ENCODE results near the gene HLA-DRB5. TPM values are rescaled to one million over a fixed set of nuclear protein-coding genes. Genes with fewer than 3 reads are reported as not detected.
"Not testable (repeated sequence)": the region's sequence is repeated elsewhere in the genome, so short reads cannot be mapped to it uniquely, and the experiment has no call there.

HLA-DRB5 gene
- total RNA-seq, result 6.5 TPM

- DNase-seq (ENCODE audit: low read depth in 2 of 3, low spot score in 2 of 3), result peak in 2 of 3 donors; percentile 47 to 88
Observed at GRCh38 chr6:32529697-32530430, at the start of gene HLA-DRB5. Gene HLA-DRB5, minus strand, starts transcription at chr6:32530287. Its CDS starts 63 bp downstream, at chr6:32530224.

GRCh38 chr6:32578962-32579361 is 48.9 kb upstream of the HLA-DRB5 start:
- no peak for DNase-seq (ENCODE audit: low read depth in 2 of 3, low spot score in 2 of 3)

- DNase-seq (ENCODE audit: low read depth in 2 of 3, low spot score in 2 of 3), result not testable (repeated sequence)
Observed at GRCh38 chr6:32577493-32577892, 47.4 kb upstream of the HLA-DRB5 start.

GRCh38 chr6:32576250-32576649 is 46.2 kb upstream of the HLA-DRB5 start:
- no peak for DNase-seq (ENCODE audit: low read depth in 2 of 3, low spot score in 2 of 3)

- no peak for DNase-seq (ENCODE audit: low read depth in 2 of 3, low spot score in 2 of 3)
Observed at GRCh38 chr6:32570363-32570905, 40.3 kb upstream of the HLA-DRB5 start.

DNA sequence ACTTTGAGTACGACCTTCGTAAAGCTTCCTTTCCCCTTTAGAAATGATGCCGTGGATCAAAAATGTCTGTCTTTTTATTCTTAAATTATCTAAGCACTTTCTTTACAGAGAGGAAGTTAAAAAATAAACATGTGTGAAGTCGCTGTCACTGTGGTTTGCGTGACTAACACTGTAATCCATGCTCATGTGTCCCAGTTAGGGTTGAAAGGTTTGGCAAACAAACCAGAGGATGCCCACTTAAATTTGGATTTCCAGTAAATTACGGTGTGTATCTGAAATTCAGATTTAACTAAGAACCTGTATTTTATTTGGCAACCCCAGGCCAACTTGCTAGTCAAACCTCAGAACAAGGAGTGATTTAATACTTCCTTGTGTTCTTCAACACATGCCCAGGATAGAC is 38.5 kb upstream of the HLA-DRB5 start:
- peak in 1 of 3 donors; percentile 36 for DNase-seq (ENCODE audit: low read depth in 2 of 3, low spot score in 2 of 3)

DNA sequence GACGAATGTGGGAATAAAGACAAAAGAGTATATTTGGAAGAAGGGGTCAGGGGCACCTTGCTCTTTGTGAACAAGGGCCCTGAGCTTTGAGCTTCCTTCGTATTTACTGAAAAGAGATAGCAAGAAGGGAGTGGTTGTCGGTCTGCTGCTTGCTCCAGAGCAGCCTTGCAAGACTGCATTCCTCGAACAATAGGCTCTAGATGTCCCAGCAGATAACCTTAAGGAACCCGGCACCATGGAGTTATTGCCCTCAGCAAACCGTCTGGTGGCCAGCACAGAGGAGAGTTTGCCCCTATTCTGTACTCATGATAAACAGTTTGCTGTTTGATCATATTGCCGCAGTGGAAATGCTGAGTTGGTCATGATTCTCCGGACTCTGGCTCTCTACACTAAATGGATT is 36.9 kb upstream of the HLA-DRB5 start:
- DNase-seq (ENCODE audit: low read depth in 2 of 3, low spot score in 2 of 3), result no peak

GRCh38 chr6:32565511-32565910 is 35.4 kb upstream of the HLA-DRB5 start:
- no peak for DNase-seq (ENCODE audit: low read depth in 2 of 3, low spot score in 2 of 3)

DNA sequence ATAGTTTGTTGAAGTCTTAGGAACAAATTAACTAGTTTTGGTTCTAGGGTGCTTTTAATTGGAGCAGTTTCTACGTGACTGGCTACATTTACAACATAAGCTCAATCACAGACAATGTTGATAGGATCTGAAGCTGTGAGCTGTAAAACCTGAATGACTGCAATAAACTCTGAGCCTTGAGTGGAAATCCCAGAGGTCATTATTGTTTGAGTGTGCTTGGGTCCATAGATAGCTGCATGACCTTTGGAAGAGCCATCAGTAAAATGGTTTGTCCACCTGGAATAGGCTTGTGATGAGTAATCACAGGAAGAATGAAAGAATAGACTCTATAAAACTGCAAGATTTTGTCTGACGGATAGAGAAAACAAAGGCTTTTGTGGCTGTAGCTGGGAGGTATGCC is 32.9 kb upstream of the HLA-DRB5 start:
- no peak for DNase-seq (ENCODE audit: low read depth in 2 of 3, low spot score in 2 of 3)

DNA sequence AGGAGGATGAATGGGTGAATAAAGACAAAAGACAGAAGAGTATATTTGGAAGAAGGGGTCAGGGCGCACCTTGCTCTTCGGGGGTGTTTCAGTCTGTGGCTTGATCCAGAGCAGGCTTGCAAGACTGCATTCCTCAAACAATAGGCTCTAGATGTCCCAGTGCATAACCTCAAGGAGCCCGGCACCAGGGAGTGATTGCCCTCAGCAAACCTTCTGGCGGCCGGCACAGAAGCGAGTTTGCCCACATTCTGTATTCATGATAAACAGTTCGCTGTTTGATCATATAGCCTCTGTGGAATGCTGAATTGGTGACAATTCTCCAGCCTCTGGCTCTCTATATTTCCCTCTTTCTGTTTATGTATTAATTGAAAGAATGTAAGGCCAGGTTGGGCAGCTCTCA is 29.7 kb upstream of the HLA-DRB5 start:
- DNase-seq (ENCODE audit: low read depth in 2 of 3, low spot score in 2 of 3), result no peak

DNA sequence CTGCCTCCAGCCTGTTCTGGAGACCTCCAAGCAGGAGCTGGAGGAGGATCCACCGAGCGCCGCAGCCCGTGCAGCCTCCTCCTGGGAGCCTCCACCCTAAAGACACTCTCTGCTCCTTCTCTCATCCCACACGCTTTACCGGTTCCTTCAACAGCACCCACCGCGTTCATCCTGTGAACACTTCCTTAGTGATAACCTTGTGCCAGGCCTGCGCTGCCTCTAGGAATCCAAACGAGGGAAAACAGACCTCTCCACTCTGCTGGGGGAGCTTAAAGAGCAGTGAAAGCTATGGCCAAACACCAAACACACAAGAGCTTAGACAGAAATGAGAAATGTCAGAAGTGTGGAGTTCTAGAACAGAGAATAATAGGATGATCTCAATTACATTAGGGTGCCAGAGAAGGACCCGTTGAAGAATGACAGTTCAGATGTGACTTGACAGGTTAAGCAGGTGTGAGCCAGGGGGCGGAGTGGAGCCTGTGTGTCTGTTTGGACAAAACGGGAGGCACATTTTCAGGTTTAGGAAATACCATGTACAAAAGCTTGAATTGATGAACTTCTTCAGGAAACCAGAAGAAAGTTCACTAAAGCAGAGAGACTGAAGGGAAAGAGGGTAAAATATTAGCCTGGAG is 28.5 kb upstream of the HLA-DRB5 start:
- peak in 1 of 3 donors; percentile 29 for DNase-seq (ENCODE audit: low read depth in 2 of 3, low spot score in 2 of 3)

GRCh38 chr6:32554116-32554965 is 24.3 kb upstream of the HLA-DRB5 start:
- DNase-seq (ENCODE audit: low read depth in 2 of 3, low spot score in 2 of 3), result no peak

DNA sequence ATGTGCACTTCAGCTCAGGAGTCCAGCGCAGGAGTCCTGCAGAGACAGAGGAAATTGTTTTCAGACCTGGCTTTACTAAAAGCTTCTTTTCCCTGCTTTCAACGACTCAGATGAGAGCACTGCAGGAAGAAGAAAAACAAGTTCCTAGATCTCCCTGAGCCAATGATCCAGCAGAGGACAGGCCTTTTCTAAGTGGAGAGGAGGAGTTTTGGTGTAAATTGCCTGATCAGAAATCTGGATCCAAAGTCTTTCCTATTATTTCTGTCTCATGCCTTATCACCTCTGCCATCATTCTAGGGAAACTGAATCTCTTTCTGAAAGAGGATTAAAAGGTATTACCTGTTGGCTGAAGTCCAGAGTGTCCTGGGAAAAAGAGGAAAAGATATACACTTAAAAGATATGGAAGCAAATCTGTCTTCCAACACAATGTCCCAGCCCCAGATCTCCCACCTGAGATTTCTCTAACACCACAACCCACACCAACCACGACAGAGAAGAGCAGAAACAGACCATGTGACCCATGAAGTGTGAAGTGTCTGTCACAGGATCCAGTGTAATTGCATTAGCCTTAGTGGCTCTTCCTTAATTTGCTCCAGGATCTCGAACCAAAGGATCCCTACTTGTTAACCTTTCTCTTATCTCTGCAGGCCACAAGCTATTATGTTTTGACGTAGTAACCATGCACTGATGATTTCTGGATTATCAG is 23.1 kb upstream of the HLA-DRB5 start:
- no peak for DNase-seq (ENCODE audit: low read depth in 2 of 3, low spot score in 2 of 3)

GRCh38 chr6:32551410-32551809 is 21.3 kb upstream of the HLA-DRB5 start:
- no peak for DNase-seq (ENCODE audit: low read depth in 2 of 3, low spot score in 2 of 3)

DNA sequence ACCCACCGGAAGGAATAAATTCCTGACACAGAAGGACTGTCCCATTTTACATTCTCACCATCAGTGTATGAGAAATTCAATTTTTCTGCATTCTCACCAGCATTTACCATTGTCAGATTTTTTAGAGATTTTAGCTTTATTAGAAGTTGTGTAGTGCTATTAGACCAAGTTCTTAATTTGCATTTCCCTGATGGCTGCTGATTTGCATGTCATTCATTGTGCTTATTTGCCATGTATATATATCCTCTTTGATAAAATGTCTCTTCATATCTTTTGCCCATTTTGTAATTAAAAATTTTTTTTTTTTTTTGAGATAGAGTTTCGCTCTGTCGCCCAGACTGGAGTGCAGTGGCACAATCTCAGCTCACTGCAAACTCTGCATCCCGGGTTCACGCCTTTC is 9.8 kb upstream of the HLA-DRB5 start:
- DNase-seq (ENCODE audit: low read depth in 2 of 3, low spot score in 2 of 3), result no peak

- DNase-seq (ENCODE audit: low read depth in 2 of 3, low spot score in 2 of 3), result not testable (repeated sequence)
Observed at GRCh38 chr6:32530431-32530793, 325 bp upstream of the HLA-DRB5 start.

- no peak for DNase-seq (ENCODE audit: low read depth in 2 of 3, low spot score in 2 of 3)
Observed at GRCh38 chr6:32522302-32523047, 7.6 kb downstream of the HLA-DRB5 start.

- no peak for DNase-seq (ENCODE audit: low read depth in 2 of 3, low spot score in 2 of 3)
Observed at GRCh38 chr6:32519910-32520258, 10.2 kb downstream of the HLA-DRB5 start.

DNA sequence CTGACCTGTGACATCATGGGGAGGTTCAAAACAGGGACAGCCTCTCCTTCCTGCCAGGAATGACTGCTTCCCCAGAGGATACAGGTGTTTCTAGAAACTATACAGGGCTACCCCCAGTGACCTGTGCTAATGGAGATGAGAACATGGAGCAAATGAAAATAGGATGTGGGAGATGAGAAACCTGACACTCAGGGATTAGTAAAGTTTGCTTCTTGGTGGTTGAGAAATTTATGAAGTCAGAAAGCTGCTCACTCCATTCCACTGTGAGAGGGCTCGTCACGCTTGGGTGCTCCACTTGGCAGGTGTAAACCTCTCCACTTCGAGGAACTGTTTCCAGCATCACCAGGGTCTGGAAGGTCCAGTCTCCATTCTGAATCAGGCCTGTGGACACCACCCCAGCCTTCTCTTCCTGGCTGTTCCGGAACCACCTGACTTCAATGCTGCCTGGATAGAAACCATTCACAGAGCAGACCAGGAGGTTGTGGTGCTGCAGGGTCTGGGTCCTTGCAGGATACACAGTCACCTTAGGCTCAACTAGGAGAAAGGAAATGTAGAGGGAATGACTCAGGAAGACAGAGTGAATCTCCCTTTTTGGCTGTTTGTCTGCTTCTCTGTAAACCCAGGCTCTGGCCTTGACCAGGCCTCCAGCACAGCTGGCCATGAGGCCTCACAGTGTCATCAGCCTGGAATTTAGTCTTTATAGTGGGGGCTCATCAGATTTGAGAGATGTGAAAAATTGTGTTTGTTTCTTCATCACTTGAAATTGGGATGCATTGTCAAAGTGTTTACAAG is 10.8 kb downstream of the HLA-DRB5 start:
- no peak for DNase-seq (ENCODE audit: low read depth in 2 of 3, low spot score in 2 of 3)

Measured in hematopoietic multipotent progenitor cell (in vitro differentiated cells).